ENCODE measurements around the gene HOXA10. TPM values are rescaled to one million over a fixed set of nuclear protein-coding genes. Genes with fewer than 3 reads are reported as not detected.

The HOXA10 gene
- total RNA-seq, 1 experiment from 2014 or later = not detected

- TF ChIP-seq CTCF (conservative IDR thresholded peaks at IDR 0.05) = no peak
- no peak overlapping the region for H4K91ac ChIP-seq (ENCODE audit: insufficient read length, low read depth, low read length)
- Mint-ChIP-seq H3K9me3 (peaks cover 4 to 11% of the 10 kb centered on the region in 2 experiments; a peak in 3 of 5 replicates), H3K27me3 (ENCODE audit: low read depth) (peaks cover 97% of the 10 kb centered on the region), H3K27ac (no peak overlapping the region), H3K4me1 (peaks cover 0 to 6% of the 10 kb centered on the region in 2 experiments; a peak in 1 of 4 replicates), H3K4me3 (no peak overlapping the region), H3K36me3 (ENCODE audit: insufficient read depth in 1 of 3, low read depth in 3 of 3) (no peaks in the 10 kb centered on the region; a peak in 1 of 7 replicates)
- H4K8ac ChIP-seq (replicated peaks; ENCODE audit: insufficient read length, low read depth, low read length) = no peak overlapping the region
- WGBS (ENCODE audit: extremely low coverage, insufficient read length, low lambda C conversion rate) = no CpG with 5 or more reads among the region's 28 CpGs
- no peaks in the 10 kb centered on the region for H3K79me1 ChIP-seq (ENCODE audit: insufficient read depth, low read depth, low read length, poor library complexity, severe bottlenecking)
- no peaks in the 10 kb centered on the region for H3K79me2 ChIP-seq (ENCODE audit: insufficient read depth, low read length)
- no peak overlapping the region for H2BK120ac ChIP-seq (ENCODE audit: low read depth, low read length, poor library complexity, severe bottlenecking)
- no peak overlapping the region for H2AFZ ChIP-seq (ENCODE audit: low read length)
- H3K9ac ChIP-seq (ENCODE audit: extremely low read depth, insufficient read length, low read length) = no peak overlapping the region
- H3K4me1 ChIP-seq (ENCODE audit: insufficient read depth, low read length) = no peaks in the 10 kb centered on the region
- H3K27ac ChIP-seq (ENCODE audit: insufficient read length, low read depth, low read length) = no peak overlapping the region
- no peak overlapping the region for H3K56ac ChIP-seq (ENCODE audit: insufficient read length, low read depth, low read length)
- DNase-seq = no peak
- no peak overlapping the region for H2BK12ac ChIP-seq (ENCODE audit: insufficient read length, low read depth, low read length)
- peaks cover 3% of the 10 kb centered on the region for H4K20me1 ChIP-seq (ENCODE audit: control insufficient read depth, insufficient read depth, insufficient read length)
- H2BK15ac ChIP-seq (ENCODE audit: low read depth, low read length) = no peak overlapping the region
- no peak overlapping the region for H2BK20ac ChIP-seq (ENCODE audit: low read depth, low read length, poor library complexity, severe bottlenecking)
- H3T11ph ChIP-seq (ENCODE audit: low read length) = no peak overlapping the region
- no peaks in the 10 kb centered on the region for H3K9me3 ChIP-seq (ENCODE audit: control insufficient read depth, low read depth, low read length)
- H3K23me2 ChIP-seq (ENCODE audit: insufficient read length, low read depth, low read length, poor library complexity, severe bottlenecking) = no peaks in the 10 kb centered on the region
- H3K4me2 ChIP-seq (ENCODE audit: insufficient read depth, insufficient read length, low read length) = no peak overlapping the region
- no peak overlapping the region for H3K18ac ChIP-seq (ENCODE audit: insufficient read length, low read depth, low read length)
- H2AK5ac ChIP-seq (ENCODE audit: insufficient read length, low read length) = no peak overlapping the region
- peaks cover 95% of the 10 kb centered on the region for H3K27me3 ChIP-seq (ENCODE audit: insufficient read depth, low read length)
- H3K14ac ChIP-seq (ENCODE audit: insufficient read depth, low read length) = no peak overlapping the region
- no peak overlapping the region for H4K5ac ChIP-seq (ENCODE audit: insufficient read length, low read depth, low read length)
- no peak overlapping the region for H3K4ac ChIP-seq (ENCODE audit: low read depth, low read length)
- no peak overlapping the region for H2BK5ac ChIP-seq (ENCODE audit: insufficient read length, low read length)
- H3K23ac ChIP-seq (ENCODE audit: insufficient read length, low read depth, low read length) = no peak overlapping the region
These were observed 45.1 kb downstream of the HOXA10 start for GRCh38 chr7:27128776-27129728.
